Measurements from ENCODE around the gene OAS2. TPM values are rescaled to one million over a fixed set of nuclear protein-coding genes. Genes with fewer than 3 reads are reported as not detected.

Gene OAS2
- total and polyA plus RNA-seq, 2 of the 8 experiments (the other 6 are each of a cell fraction or from before 2014, with no cell fraction given) = 0.06 TPM; not detected in 1

GRCh38 chr12:113044516-113044915 lies 66.2 kb downstream of the OAS2 start:
- H3K79me2 ChIP-seq (ENCODE audit: control insufficient read depth in 1 of 2, insufficient read depth in 2 of 2, low read length in 2 of 2) = no peaks in the 10 kb centered on the region
- no peak overlapping the region for H3K18ac ChIP-seq (ENCODE audit: extremely low read depth, low read length)
- H3K14ac ChIP-seq (ENCODE audit: insufficient read length) = no peak overlapping the region
- no peak overlapping the region for H2BK12ac ChIP-seq (ENCODE audit: low read depth, low read length)
- H3K4ac ChIP-seq (replicated peaks; ENCODE audit: insufficient read length, low read depth, low read length) = no peak overlapping the region
- no peaks in the 10 kb centered on the region; a peak in 2 of 7 replicates for H3K27me3 ChIP-seq (replicated peaks in 1 of 4; ENCODE audit: control insufficient read depth in 3 of 4, extremely low read depth in 1 of 4, insufficient read depth in 3 of 4, low read length in 3 of 4)
- FAIRE-seq (no peak), DNase-seq (ENCODE audit: low read depth in 1 of 2, low spot score in 2 of 2) (no peak)
- H3K23me2 ChIP-seq (ENCODE audit: low read depth, low read length) = peaks cover 5% of the 10 kb centered on the region; the same call in 1 of the 2 replicates
- no peaks in the 10 kb centered on the region for H4K20me1 ChIP-seq (replicated peaks in 1 of 2; ENCODE audit: control insufficient read depth in 1 of 2, insufficient read depth in 2 of 2, low read length in 2 of 2)
- WGBS, 2 experiments (ENCODE audit: extremely low coverage in 1 of 2, insufficient coverage in 1 of 2, insufficient read length in 1 of 2, insufficient replicate concordance in 2 of 2, low coverage in 1 of 2, low lambda C conversion rate in 2 of 2, missing lambda C conversion rate in 1 of 2) = 65% methylated on average over 3 of the region's 3 CpGs; no CpG with 5 or more reads in 1 of the 2 experiments
- no peak overlapping the region for H3K4me3 ChIP-seq (ENCODE audit: extremely low read depth in 1 of 4, insufficient read depth in 2 of 4, low read depth in 3 of 4, low read length in 4 of 4)
- H2BK5ac ChIP-seq (ENCODE audit: low read depth, low read length) = no peak overlapping the region
- no peak overlapping the region for H3K27ac ChIP-seq (ENCODE audit: low read depth, low read length)
- CTCF ChIA-PET (ENCODE audit: partially characterized antibody) = interaction anchor here (0.6 to 1.9 kb wide), 9 partner anchors 34 to 362 kb away, joined by 3 to 9 read pairs (median 3); partner anchors contain the start of genes CFAP73 and RASAL1
- no peaks in the 10 kb centered on the region for H3K9me3 ChIP-seq (ENCODE audit: insufficient read depth in 2 of 2, low read depth in 1 of 2, low read length in 1 of 2)
- H3K23ac ChIP-seq (ENCODE audit: insufficient read length) = no peak overlapping the region
- H2AFZ ChIP-seq (ENCODE audit: low read length) = no peak overlapping the region
- no peak overlapping the region for H2BK20ac ChIP-seq (ENCODE audit: low read length)
- H3K4me1 ChIP-seq (replicated peaks in 1 of 4; ENCODE audit: control insufficient read depth in 3 of 4, insufficient read depth in 4 of 4, low read length in 3 of 4) = no peaks in the 10 kb centered on the region; a peak in 2 of 7 replicates
- TF ChIP-seq MAX (IDR thresholded peaks at IDR 0.05) (no peak), RNF2 (IDR thresholded peaks at IDR 0.05; ENCODE audit: borderline replicate concordance, low read depth, low read length, missing control alignments, poor library complexity, severe bottlenecking) (no peak), BRCA1 (IDR thresholded peaks at IDR 0.05; ENCODE audit: low read depth, low read length) (no peak), RFX5 (IDR thresholded peaks at IDR 0.05; ENCODE audit: borderline replicate concordance, low read depth, low read length) (no peak), ZNF274 (IDR thresholded peaks at IDR 0.05; ENCODE audit: borderline replicate concordance, extremely low read depth, low read length) (no peak), CHD1 (IDR thresholded peaks at IDR 0.05; ENCODE audit: low read depth, low read length) (no peak), POLR2A (IDR thresholded peaks at IDR 0.05; ENCODE audit: control extremely low read depth in 1 of 2, low read depth in 2 of 2, low read length in 2 of 2) (no peak), TAF1 (IDR thresholded peaks at IDR 0.05; ENCODE audit: low read depth, low read length) (no peak), RBBP5 (IDR thresholded peaks at IDR 0.05; ENCODE audit: borderline replicate concordance, low read depth, low read length) (no peak), BCL11A (IDR thresholded peaks at IDR 0.05; ENCODE audit: low read depth in 2 of 2, low read length in 2 of 2) (no peak), RAD21 (IDR thresholded peaks at IDR 0.05 in 1 of 2, conservative IDR thresholded peaks at IDR 0.05 in 1 of 2; ENCODE audit: low read depth in 2 of 2, low read length in 2 of 2) (no peak)
- H4K5ac ChIP-seq (ENCODE audit: insufficient read length, low read depth, low read length) = no peak overlapping the region
- no peak overlapping the region for H3K9ac ChIP-seq (replicated peaks in 1 of 4; ENCODE audit: extremely low read depth in 1 of 4, low read depth in 3 of 4, low read length in 3 of 4)
- no peak overlapping the region for H2BK15ac ChIP-seq (ENCODE audit: low read length)
- H2BK120ac ChIP-seq (replicated peaks; ENCODE audit: low read depth, low read length) = no peak overlapping the region
- POLR2A ChIA-PET (ENCODE audit: partially characterized antibody) = no interaction called here
- no peaks in the 10 kb centered on the region for H3K79me1 ChIP-seq (ENCODE audit: low read depth, low read length)
- no peak overlapping the region for H3K56ac ChIP-seq (replicated peaks; ENCODE audit: insufficient read length, low read depth, low read length)
- no peak overlapping the region for H4K8ac ChIP-seq (ENCODE audit: extremely low read depth, insufficient read depth, low read length)
- no peaks in the 10 kb centered on the region for H3K36me3 ChIP-seq (ENCODE audit: control insufficient read depth in 2 of 4, insufficient read depth in 4 of 4, low read length in 3 of 4)
- H2AK5ac ChIP-seq (ENCODE audit: low read depth, low read length) = no peak overlapping the region
- H3K4me2 ChIP-seq (ENCODE audit: insufficient read depth in 1 of 2, low read depth in 2 of 2, low read length in 2 of 2) = no peak overlapping the region
- no peak overlapping the region for H4K91ac ChIP-seq (replicated peaks; ENCODE audit: insufficient read length, low read length)
